ENCODE data around the gene MATR3. TPM values are rescaled to one million over a fixed set of nuclear protein-coding genes. Genes with fewer than 3 reads are reported as not detected.

Gene MATR3
- polyA plus RNA-seq, 1 donor (not counting 4 experiments of a cell fraction or from before 2014, with no cell fraction given), result 122 TPM

DNA sequence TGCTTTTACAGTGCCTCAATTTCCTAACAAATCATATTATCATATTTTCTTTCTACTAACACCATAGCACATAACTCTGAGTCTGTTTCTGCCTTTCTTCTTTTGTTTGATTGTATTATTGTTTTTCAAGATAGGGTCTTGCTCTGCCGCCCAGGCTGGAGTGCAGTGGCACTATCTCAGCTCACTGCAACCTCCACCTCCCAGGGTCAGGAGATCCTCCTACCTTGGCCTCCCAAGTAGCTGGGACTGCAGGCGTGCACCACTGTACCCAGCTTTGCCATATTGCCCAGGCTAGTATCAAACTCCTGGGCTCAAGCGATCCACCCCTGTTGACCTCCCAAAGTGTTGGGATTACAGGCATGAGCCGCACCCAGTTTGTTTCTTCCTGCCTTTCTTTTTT is 66.8 kb downstream of the MATR3 start:
- dilution Hi-C loops (cut with MboI; ENCODE audit: extremely low pct_ligation_motif_present, low sequenced_read_pairs), result no loop called here
- no peak overlapping the region for H3K27ac ChIP-seq (ENCODE audit: control insufficient read depth, insufficient read depth, low read length)
- H3K4me3 ChIP-seq (ENCODE audit: control insufficient read depth in 2 of 3, extremely low read depth in 1 of 3, insufficient read depth in 2 of 3, low read depth in 1 of 3, low read length in 3 of 3), result no peak overlapping the region
- H4K20me1 ChIP-seq (ENCODE audit: control insufficient read depth, extremely low read depth, insufficient read depth, low read length), result no peaks in the 10 kb centered on the region
- H3K9me3 ChIP-seq (ENCODE audit: control insufficient read depth, low read depth, low read length), result no peaks in the 10 kb centered on the region
- no peak overlapping the region for H3K9ac ChIP-seq (ENCODE audit: control insufficient read depth, extremely low read depth, insufficient read depth, low read length)
- no peak for TF ChIP-seq EZH2 (IDR thresholded peaks at IDR 0.05; ENCODE audit: low read length)
- TF ChIP-seq, protein P1, sequence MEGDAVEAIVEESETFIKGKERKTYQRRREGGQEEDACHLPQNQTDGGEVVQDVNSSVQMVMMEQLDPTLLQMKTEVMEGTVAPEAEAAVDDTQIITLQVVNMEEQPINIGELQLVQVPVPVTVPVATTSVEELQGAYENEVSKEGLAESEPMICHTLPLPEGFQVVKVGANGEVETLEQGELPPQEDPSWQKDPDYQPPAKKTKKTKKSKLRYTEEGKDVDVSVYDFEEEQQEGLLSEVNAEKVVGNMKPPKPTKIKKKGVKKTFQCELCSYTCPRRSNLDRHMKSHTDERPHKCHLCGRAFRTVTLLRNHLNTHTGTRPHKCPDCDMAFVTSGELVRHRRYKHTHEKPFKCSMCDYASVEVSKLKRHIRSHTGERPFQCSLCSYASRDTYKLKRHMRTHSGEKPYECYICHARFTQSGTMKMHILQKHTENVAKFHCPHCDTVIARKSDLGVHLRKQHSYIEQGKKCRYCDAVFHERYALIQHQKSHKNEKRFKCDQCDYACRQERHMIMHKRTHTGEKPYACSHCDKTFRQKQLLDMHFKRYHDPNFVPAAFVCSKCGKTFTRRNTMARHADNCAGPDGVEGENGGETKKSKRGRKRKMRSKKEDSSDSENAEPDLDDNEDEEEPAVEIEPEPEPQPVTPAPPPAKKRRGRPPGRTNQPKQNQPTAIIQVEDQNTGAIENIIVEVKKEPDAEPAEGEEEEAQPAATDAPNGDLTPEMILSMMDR (optimal IDR thresholded peaks at IDR 0.05 in 1 of 3, IDR thresholded peaks at IDR 0.05 in 1 of 3, conservative IDR thresholded peaks at IDR 0.05 in 1 of 3; ENCODE audit: extremely low read depth in 1 of 3, insufficient read depth in 2 of 3, low read length in 3 of 3), result no peak
- DNase-seq (ENCODE audit: low read depth, low spot score), result no peak
- FAIRE-seq, result no peak
- H3K4me2 ChIP-seq (ENCODE audit: control insufficient read depth, extremely low read depth, insufficient read depth, low read depth, low read length), result no peak overlapping the region
- peaks cover 2 to 3% of the 10 kb centered on the region in 2 experiments for H3K36me3 ChIP-seq (ENCODE audit: control insufficient read depth in 2 of 2, extremely low read depth in 1 of 2, insufficient read depth in 2 of 2, low read length in 2 of 2)
- H3K27me3 ChIP-seq (ENCODE audit: control insufficient read depth, extremely low read depth, insufficient read depth, low read length), result no peaks in the 10 kb centered on the region
- H3K9me1 ChIP-seq (ENCODE audit: control insufficient read depth, extremely low read depth, insufficient read depth, low read length), result no peaks in the 10 kb centered on the region
- no peaks in the 10 kb centered on the region for H3K4me1 ChIP-seq (ENCODE audit: control insufficient read depth, extremely low read depth, insufficient read depth, low read length)
- H2AFZ ChIP-seq (ENCODE audit: control insufficient read depth, low read length), result no peak overlapping the region
- H3K79me2 ChIP-seq (ENCODE audit: control insufficient read depth, insufficient read depth, low read length), result peaks cover 51% of the 10 kb centered on the region

DNA sequence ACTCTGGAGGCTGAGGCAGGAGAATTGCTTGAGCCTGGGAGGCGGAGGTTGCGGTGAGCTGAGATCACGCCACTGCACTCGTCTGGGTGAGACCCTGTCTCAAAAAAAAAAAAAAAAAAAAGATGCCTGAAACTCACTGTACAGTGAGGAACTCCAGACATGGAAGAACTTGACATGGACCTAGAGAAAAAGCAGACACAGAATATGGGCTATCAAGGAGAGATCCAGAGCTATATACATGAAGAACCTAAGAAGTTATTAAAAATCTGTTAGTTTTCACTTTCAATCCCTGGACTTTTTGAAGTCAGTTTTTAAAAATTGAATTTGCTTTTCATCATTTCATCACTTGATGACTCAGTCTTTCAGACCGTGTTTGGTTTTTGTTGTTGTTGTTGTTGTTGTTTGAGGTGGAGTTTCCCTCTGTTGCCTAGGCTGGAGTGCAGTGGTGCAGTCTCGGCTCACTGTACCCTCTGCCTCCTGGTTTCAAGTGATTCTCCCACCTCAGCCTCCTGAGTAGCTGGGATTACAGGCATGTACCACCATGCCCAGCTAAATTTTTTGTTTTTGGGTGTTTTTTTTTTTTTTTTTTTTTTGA is 68.4 kb downstream of the MATR3 start:
- FAIRE-seq (no peak), DNase-seq (ENCODE audit: low read depth, low spot score) (no peak)
- Histone ChIP-seq H3K9ac (ENCODE audit: control insufficient read depth, extremely low read depth, insufficient read depth, low read length) (no peak overlapping the region), H2AFZ (ENCODE audit: control insufficient read depth, low read length) (no peak overlapping the region), H3K9me3 (ENCODE audit: control insufficient read depth, low read depth, low read length) (no peaks in the 10 kb centered on the region), H4K20me1 (ENCODE audit: control insufficient read depth, extremely low read depth, insufficient read depth, low read length) (no peaks in the 10 kb centered on the region), H3K79me2 (ENCODE audit: control insufficient read depth, insufficient read depth, low read length) (peaks cover 39% of the 10 kb centered on the region), H3K27ac (ENCODE audit: control insufficient read depth, insufficient read depth, low read length) (peak overlapping the region; percentile 28), H3K4me2 (ENCODE audit: control insufficient read depth, extremely low read depth, insufficient read depth, low read depth, low read length) (no peak overlapping the region), H3K36me3 (ENCODE audit: control insufficient read depth in 2 of 2, extremely low read depth in 1 of 2, insufficient read depth in 2 of 2, low read length in 2 of 2) (peaks cover 7 to 8% of the 10 kb centered on the region in 2 experiments), H3K27me3 (ENCODE audit: control insufficient read depth, extremely low read depth, insufficient read depth, low read length) (no peaks in the 10 kb centered on the region), H3K4me1 (ENCODE audit: control insufficient read depth, extremely low read depth, insufficient read depth, low read length) (no peaks in the 10 kb centered on the region), H3K9me1 (ENCODE audit: control insufficient read depth, extremely low read depth, insufficient read depth, low read length) (no peaks in the 10 kb centered on the region), H3K4me3 (ENCODE audit: control insufficient read depth in 2 of 3, extremely low read depth in 1 of 3, insufficient read depth in 2 of 3, low read depth in 1 of 3, low read length in 3 of 3) (no peak overlapping the region)
- TF ChIP-seq, protein P1 (optimal IDR thresholded peaks at IDR 0.05 in 1 of 3, IDR thresholded peaks at IDR 0.05 in 1 of 3, conservative IDR thresholded peaks at IDR 0.05 in 1 of 3; ENCODE audit: extremely low read depth in 1 of 3, insufficient read depth in 2 of 3, low read length in 3 of 3), result no peak
- no peak for TF ChIP-seq EZH2 (IDR thresholded peaks at IDR 0.05; ENCODE audit: low read length)
- dilution Hi-C loops (cut with MboI; ENCODE audit: extremely low pct_ligation_motif_present, low sequenced_read_pairs), result no loop called here
